Measurements from ENCODE around the gene L3MBTL3. TPM values are rescaled to one million over a fixed set of nuclear protein-coding genes. Genes with fewer than 3 reads are reported as not detected.
"Not testable (repeated sequence)": the region's sequence is repeated elsewhere in the genome, so short reads cannot be mapped to it uniquely, and the experiment has no call there.

L3MBTL3 gene
- total RNA-seq, 4 donors from 2014 or later, result 8.1 to 57.6 (median 21.9) TPM

- intact Hi-C loops (cut with DNase I; ENCODE audit: low total_unique reads), result no loop called here
- 91 to 100% methylated on average over 1 of the region's 1 CpG for WGBS, 2 donors (ENCODE audit: low coverage in 1 of 2)
- DNase-seq, result no peak
- no peaks in the 10 kb centered on the region for H3K27me3 ChIP-seq
- no peaks in the 10 kb centered on the region for H3K36me3 ChIP-seq
- H3K27ac ChIP-seq, result no peak overlapping the region
- H3K9me3 ChIP-seq, result peaks cover 0 to 3% of the 10 kb centered on the region in 2 donors
- no peaks in the 10 kb centered on the region for H3K4me1 ChIP-seq
- TF ChIP-seq POLR2AphosphoS5 (IDR thresholded peaks at IDR 0.05) (no peak), EP300 (IDR thresholded peaks at IDR 0.05; ENCODE audit: low read depth) (no peak), POLR2A (IDR thresholded peaks at IDR 0.05) (no peak)
- TF ChIP-seq, protein P1, sequence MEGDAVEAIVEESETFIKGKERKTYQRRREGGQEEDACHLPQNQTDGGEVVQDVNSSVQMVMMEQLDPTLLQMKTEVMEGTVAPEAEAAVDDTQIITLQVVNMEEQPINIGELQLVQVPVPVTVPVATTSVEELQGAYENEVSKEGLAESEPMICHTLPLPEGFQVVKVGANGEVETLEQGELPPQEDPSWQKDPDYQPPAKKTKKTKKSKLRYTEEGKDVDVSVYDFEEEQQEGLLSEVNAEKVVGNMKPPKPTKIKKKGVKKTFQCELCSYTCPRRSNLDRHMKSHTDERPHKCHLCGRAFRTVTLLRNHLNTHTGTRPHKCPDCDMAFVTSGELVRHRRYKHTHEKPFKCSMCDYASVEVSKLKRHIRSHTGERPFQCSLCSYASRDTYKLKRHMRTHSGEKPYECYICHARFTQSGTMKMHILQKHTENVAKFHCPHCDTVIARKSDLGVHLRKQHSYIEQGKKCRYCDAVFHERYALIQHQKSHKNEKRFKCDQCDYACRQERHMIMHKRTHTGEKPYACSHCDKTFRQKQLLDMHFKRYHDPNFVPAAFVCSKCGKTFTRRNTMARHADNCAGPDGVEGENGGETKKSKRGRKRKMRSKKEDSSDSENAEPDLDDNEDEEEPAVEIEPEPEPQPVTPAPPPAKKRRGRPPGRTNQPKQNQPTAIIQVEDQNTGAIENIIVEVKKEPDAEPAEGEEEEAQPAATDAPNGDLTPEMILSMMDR (IDR thresholded peaks at IDR 0.05), result no peak
- in situ Hi-C loops (cut with MboI; ENCODE audit: low pct_ligation_motif_present in 1 of 4, low pct_unique_long_range_greater_than_20kb in 1 of 4, low sequenced_read_pairs in 3 of 4), result no loop called here
- no peak overlapping the region for H3K4me3 ChIP-seq
Measured at GRCh38 chr6:130107710-130108109, 89.3 kb downstream of the L3MBTL3 start.

DNA sequence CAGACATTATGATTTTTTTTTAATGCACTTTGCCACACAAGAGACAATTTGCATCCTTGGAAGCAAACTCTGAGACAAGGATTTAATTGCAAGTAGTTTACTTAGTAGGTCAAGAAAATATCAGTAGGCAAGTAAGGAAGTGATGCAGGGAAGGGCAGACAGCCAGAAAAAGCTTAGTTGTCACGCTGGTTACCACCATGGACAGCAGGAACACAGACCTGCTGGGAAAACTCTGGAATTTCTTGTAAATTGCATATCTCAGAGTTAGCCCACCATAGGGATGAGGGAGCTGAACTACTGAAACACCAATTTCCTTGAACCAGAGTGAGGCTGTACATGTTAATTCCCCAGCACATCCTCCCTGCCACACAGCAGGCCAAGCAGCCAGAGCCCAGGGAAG is 92.7 kb downstream of the L3MBTL3 start:
- Histone ChIP-seq H3K4me1 (no peaks in the 10 kb centered on the region), H3K4me3 (no peak overlapping the region), H3K36me3 (no peaks in the 10 kb centered on the region), H3K27me3 (no peaks in the 10 kb centered on the region), H3K9me3 (peaks cover 0 to 3% of the 10 kb centered on the region in 2 donors), H3K27ac (no peak overlapping the region)
- intact Hi-C loops (cut with DNase I; ENCODE audit: low total_unique reads) (no loop called here), in situ Hi-C loops (cut with MboI; ENCODE audit: low pct_ligation_motif_present in 1 of 4, low pct_unique_long_range_greater_than_20kb in 1 of 4, low sequenced_read_pairs in 3 of 4) (no loop called here)
- DNase-seq, result no peak
- WGBS, 2 donors (ENCODE audit: low coverage in 1 of 2), result 86% methylated on average over 1 of the region's 1 CpG; no CpG with 5 or more reads in 1 of the 2 donors
- no peak for TF ChIP-seq POLR2A (IDR thresholded peaks at IDR 0.05)

GRCh38 chr6:130113201-130113710 is 94.9 kb downstream of the L3MBTL3 start:
- Histone ChIP-seq H3K27me3 (no peaks in the 10 kb centered on the region), H3K4me1 (no peaks in the 10 kb centered on the region), H3K36me3 (no peaks in the 10 kb centered on the region), H3K9me3 (peaks cover 0 to 3% of the 10 kb centered on the region in 2 donors), H3K27ac (no peak overlapping the region), H3K4me3 (no peak overlapping the region)
- TF ChIP-seq, protein P1 (IDR thresholded peaks at IDR 0.05), result no peak
- TF ChIP-seq POLR2A (IDR thresholded peaks at IDR 0.05), result no peak
- no peak for TF ChIP-seq POLR2AphosphoS5 (IDR thresholded peaks at IDR 0.05)
- TF ChIP-seq EP300 (IDR thresholded peaks at IDR 0.05; ENCODE audit: low read depth), result no peak
- 93 to 94% methylated on average over 2 of the region's 2 CpGs for WGBS, 2 donors (ENCODE audit: low coverage in 1 of 2)
- no peak for DNase-seq
- in situ Hi-C loops (cut with MboI; ENCODE audit: low pct_ligation_motif_present in 1 of 4, low pct_unique_long_range_greater_than_20kb in 1 of 4, low sequenced_read_pairs in 3 of 4), result no loop called here
- intact Hi-C loops (cut with DNase I; ENCODE audit: low total_unique reads), result no loop called here

- no peaks in the 10 kb centered on the region for H3K27me3 ChIP-seq
- intact Hi-C loops (cut with DNase I; ENCODE audit: low total_unique reads) (no loop called here), in situ Hi-C loops (cut with MboI; ENCODE audit: low pct_ligation_motif_present in 1 of 4, low pct_unique_long_range_greater_than_20kb in 1 of 4, low sequenced_read_pairs in 3 of 4) (no loop called here)
- no peak for TF ChIP-seq POLR2A (IDR thresholded peaks at IDR 0.05)
- no peak for TF ChIP-seq EP300 (IDR thresholded peaks at IDR 0.05; ENCODE audit: low read depth)
- no peak for TF ChIP-seq POLR2AphosphoS5 (IDR thresholded peaks at IDR 0.05)
- TF ChIP-seq, protein P1 (IDR thresholded peaks at IDR 0.05), result no peak
- H3K36me3 ChIP-seq, result no peaks in the 10 kb centered on the region
- no peaks in the 10 kb centered on the region for H3K9me3 ChIP-seq
- DNase-seq, result no peak
- H3K4me3 ChIP-seq, result no peak overlapping the region
- H3K4me1 ChIP-seq, result no peaks in the 10 kb centered on the region
- H3K27ac ChIP-seq, result no peak overlapping the region
- 74 to 80% methylated on average over 6 of the region's 6 CpGs for WGBS, 2 donors (ENCODE audit: low coverage in 1 of 2)
Measured at GRCh38 chr6:130115036-130115435, 96.7 kb downstream of the L3MBTL3 start.

- Histone ChIP-seq H3K9me3 (no peaks in the 10 kb centered on the region), H3K4me1 (no peaks in the 10 kb centered on the region), H3K27ac (no peak overlapping the region), H3K36me3 (no peaks in the 10 kb centered on the region), H3K4me3 (no peak overlapping the region), H3K27me3 (no peaks in the 10 kb centered on the region)
- intact Hi-C loops (cut with DNase I; ENCODE audit: low total_unique reads), result no loop called here
- TF ChIP-seq EP300 (IDR thresholded peaks at IDR 0.05; ENCODE audit: low read depth) (no peak), POLR2AphosphoS5 (IDR thresholded peaks at IDR 0.05) (no peak), POLR2A (IDR thresholded peaks at IDR 0.05) (no peak)
- TF ChIP-seq, protein P1 (IDR thresholded peaks at IDR 0.05), result no peak
- in situ Hi-C loops (cut with MboI; ENCODE audit: low pct_ligation_motif_present in 1 of 4, low pct_unique_long_range_greater_than_20kb in 1 of 4, low sequenced_read_pairs in 3 of 4), result no loop called here
- no peak for DNase-seq
- 86 to 88% methylated on average over 4 of the region's 4 CpGs for WGBS, 2 donors (ENCODE audit: low coverage in 1 of 2)
Measured at GRCh38 chr6:130116273-130116672, 97.9 kb downstream of the L3MBTL3 start.

DNA sequence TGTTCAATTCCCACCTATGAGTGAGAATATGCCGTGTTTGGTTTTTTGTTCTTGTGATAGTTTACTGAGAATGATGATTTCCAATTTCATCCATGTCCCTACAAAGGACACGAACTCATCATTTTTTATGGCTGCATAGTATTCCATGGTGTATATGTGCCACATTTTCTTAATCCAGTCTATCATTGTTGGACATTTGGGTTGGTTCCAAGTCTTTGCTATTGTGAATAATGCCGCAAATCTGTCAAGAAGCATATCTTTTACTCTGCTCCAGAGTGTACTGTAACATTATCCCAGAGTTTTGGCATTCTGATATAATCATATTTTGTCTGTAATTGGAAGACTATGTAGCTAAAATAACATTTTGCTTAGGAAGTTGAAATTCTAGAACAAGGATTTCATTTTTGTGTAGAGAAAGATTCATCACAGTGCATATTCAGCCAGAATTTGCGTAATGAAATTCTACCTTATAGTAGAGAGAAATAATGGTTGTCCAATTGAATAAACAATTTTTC is 98.9 kb downstream of the L3MBTL3 start:
- H3K27ac ChIP-seq, result not testable (repeated sequence)
- WGBS, 2 donors (ENCODE audit: low coverage in 1 of 2), result 99 to 100% methylated on average over 2 of the region's 4 CpGs

More for the DNA sequence above, 98.9 kb downstream of the L3MBTL3 start:
- H3K36me3 ChIP-seq; H3K4me3 ChIP-seq; in situ Hi-C loops (cut with MboI; ENCODE audit: low pct_ligation_motif_present in 1 of 4, low pct_unique_long_range_greater_than_20kb in 1 of 4, low sequenced_read_pairs in 3 of 4); DNase-seq; intact Hi-C loops (cut with DNase I; ENCODE audit: low total_unique reads); H3K9me3 ChIP-seq; H3K27me3 ChIP-seq; H3K4me1 ChIP-seq: not testable (repeated sequence)

Data from transverse colon (tissue), 4 donors.